ENCODE data around the gene EIF5AL1.
"Not testable (repeated sequence)": the region's sequence is repeated elsewhere in the genome, so short reads cannot be mapped to it uniquely, and the experiment has no call there.

DNA sequence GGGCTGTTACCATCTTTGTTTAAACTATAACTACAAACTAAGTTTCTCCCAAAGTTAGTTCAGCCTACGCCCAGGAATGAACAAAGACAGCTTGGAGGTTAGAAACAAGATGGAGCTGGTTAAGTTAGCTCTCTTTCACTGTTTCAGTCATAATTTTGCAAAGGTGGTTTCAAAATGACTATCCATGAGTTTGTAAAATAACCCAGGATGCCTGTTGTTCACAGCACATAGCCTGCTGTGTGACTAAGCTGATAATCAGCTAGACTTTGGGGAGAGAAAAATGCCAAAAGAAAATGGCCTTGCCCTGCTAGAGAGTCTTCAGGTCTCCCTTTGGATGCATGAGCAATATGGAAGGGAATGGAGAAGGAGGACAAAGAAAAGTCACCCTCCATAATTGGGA lies 28.6 kb downstream of the EIF5AL1 start:
- TF ChIP-seq, protein P1, sequence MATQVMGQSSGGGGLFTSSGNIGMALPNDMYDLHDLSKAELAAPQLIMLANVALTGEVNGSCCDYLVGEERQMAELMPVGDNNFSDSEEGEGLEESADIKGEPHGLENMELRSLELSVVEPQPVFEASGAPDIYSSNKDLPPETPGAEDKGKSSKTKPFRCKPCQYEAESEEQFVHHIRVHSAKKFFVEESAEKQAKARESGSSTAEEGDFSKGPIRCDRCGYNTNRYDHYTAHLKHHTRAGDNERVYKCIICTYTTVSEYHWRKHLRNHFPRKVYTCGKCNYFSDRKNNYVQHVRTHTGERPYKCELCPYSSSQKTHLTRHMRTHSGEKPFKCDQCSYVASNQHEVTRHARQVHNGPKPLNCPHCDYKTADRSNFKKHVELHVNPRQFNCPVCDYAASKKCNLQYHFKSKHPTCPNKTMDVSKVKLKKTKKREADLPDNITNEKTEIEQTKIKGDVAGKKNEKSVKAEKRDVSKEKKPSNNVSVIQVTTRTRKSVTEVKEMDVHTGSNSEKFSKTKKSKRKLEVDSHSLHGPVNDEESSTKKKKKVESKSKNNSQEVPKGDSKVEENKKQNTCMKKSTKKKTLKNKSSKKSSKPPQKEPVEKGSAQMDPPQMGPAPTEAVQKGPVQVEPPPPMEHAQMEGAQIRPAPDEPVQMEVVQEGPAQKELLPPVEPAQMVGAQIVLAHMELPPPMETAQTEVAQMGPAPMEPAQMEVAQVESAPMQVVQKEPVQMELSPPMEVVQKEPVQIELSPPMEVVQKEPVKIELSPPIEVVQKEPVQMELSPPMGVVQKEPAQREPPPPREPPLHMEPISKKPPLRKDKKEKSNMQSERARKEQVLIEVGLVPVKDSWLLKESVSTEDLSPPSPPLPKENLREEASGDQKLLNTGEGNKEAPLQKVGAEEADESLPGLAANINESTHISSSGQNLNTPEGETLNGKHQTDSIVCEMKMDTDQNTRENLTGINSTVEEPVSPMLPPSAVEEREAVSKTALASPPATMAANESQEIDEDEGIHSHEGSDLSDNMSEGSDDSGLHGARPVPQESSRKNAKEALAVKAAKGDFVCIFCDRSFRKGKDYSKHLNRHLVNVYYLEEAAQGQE (IDR thresholded peaks at IDR 0.05; ENCODE audit: insufficient replicate concordance, low read depth): not testable (repeated sequence)
- TF ChIP-seq, protein P2, sequence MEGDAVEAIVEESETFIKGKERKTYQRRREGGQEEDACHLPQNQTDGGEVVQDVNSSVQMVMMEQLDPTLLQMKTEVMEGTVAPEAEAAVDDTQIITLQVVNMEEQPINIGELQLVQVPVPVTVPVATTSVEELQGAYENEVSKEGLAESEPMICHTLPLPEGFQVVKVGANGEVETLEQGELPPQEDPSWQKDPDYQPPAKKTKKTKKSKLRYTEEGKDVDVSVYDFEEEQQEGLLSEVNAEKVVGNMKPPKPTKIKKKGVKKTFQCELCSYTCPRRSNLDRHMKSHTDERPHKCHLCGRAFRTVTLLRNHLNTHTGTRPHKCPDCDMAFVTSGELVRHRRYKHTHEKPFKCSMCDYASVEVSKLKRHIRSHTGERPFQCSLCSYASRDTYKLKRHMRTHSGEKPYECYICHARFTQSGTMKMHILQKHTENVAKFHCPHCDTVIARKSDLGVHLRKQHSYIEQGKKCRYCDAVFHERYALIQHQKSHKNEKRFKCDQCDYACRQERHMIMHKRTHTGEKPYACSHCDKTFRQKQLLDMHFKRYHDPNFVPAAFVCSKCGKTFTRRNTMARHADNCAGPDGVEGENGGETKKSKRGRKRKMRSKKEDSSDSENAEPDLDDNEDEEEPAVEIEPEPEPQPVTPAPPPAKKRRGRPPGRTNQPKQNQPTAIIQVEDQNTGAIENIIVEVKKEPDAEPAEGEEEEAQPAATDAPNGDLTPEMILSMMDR (IDR thresholded peaks at IDR 0.05; ENCODE audit: insufficient read depth, low read length): not testable (repeated sequence)

Measured in HL-60 (cell line).